H1 (cell line): ENCODE results near the gene TMEM176B. TPM values are rescaled to one million over a fixed set of nuclear protein-coding genes. Genes with fewer than 3 reads are reported as not detected.

Source experiments
- CTCF ChIA-PET: fragments of 300-600 bp; sonication (Branson Sonifier 250); formaldehyde crosslinking; loops from one replicate; lab custom pipeline; 2021; ENCODE audit not compliant: partially characterized antibody; lab: Charles Lee
- POLR2A ChIA-PET: fragments of 300-600 bp; sonication (Branson Sonifier 250); formaldehyde crosslinking; loops from one replicate; lab custom pipeline; 2021; ENCODE audit warnings: inconsistent platforms; ENCODE audit not compliant: partially characterized antibody; lab: Charles Lee
- DNase-seq, 2 experiments: peaks; one replicate each; pipeline versions ENCODE4 v3.0.0 to v3.0.0-alpha.2; 2010 to 2022; ENCODE audit warnings: low spot score in 2 of 2, low read depth in 1 of 2, mixed read lengths in 1 of 2
- FAIRE-seq: peaks from 2 replicates; lab custom pipeline; 2011; peaks lifted over from hg19 to GRCh38; lab: Jason Lieb, UNC
- H2AFZ ChIP-seq: 2 replicates; pipeline ENCODE4 v1.8.1; 2012; ENCODE audit warnings: low read length, inconsistent platforms
- H2AK5ac ChIP-seq: 2 replicates; pipeline ENCODE4 v1.6.1; 2013; ENCODE audit warnings: low read depth, low read length
- H2BK120ac ChIP-seq: replicated peaks from 2 replicates; pipeline ENCODE3; 2013; ENCODE audit warnings: low read depth, low read length, inconsistent platforms
- H2BK12ac ChIP-seq: 2 replicates; pipeline ENCODE4 v1.6.1; 2013; ENCODE audit warnings: low read depth, low read length
- H2BK15ac ChIP-seq: 2 replicates; pipeline ENCODE4 v1.6.1; 2013; ENCODE audit warnings: low read length
- H2BK20ac ChIP-seq: 2 replicates; pipeline ENCODE4 v1.6.1; 2013; ENCODE audit warnings: low read length
- H2BK5ac ChIP-seq: 2 replicates; pipeline ENCODE4 v1.6.1; 2013; ENCODE audit warnings: low read depth, low read length
- H3K14ac ChIP-seq: 2 replicates; pipeline ENCODE4 v1.6.1; 2013; ENCODE audit warnings: inconsistent platforms; ENCODE audit not compliant: insufficient read length
- H3K18ac ChIP-seq: 2 replicates; pipeline ENCODE4 v1.6.1; 2013; ENCODE audit warnings: low read length; ENCODE audit errors: extremely low read depth
- H3K23ac ChIP-seq: 2 replicates; pipeline ENCODE4 v1.6.1; 2013; ENCODE audit warnings: inconsistent platforms; ENCODE audit not compliant: insufficient read length
- H3K23me2 ChIP-seq: 2 replicates; pipeline ENCODE4 v1.6.1; 2013; ENCODE audit warnings: low read depth, low read length
- H3K27ac ChIP-seq: 2 replicates; pipeline ENCODE4 v1.6.1; 2011; ENCODE audit warnings: low read depth, low read length, inconsistent platforms
- H3K27me3 ChIP-seq, 4 experiments: replicated peaks in 1 of 4; 1 replicate in 1 of 4; 2 replicates in 3 of 4; pipeline versions ENCODE4 v1.6.1 to v1.8.1; 2011 to 2013; ENCODE audit warnings: low read length in 3 of 4, mild to moderate bottlenecking in 3 of 4, inconsistent platforms in 2 of 4, mixed read lengths in 2 of 4, moderate library complexity in 1 of 4; ENCODE audit not compliant: control insufficient read depth in 3 of 4, insufficient read depth in 3 of 4; ENCODE audit errors: extremely low read depth in 1 of 4
- H3K36me3 ChIP-seq, 4 experiments: 2 replicates each; pipeline versions ENCODE4 v1.6.1 to v1.8.1; 2011 to 2013; ENCODE audit warnings: mild to moderate bottlenecking in 4 of 4, low read length in 3 of 4, moderate library complexity in 2 of 4, control low read depth in 1 of 4, inconsistent platforms in 1 of 4; ENCODE audit not compliant: insufficient read depth in 4 of 4, control insufficient read depth in 2 of 4
- H3K4ac ChIP-seq: replicated peaks from 2 replicates; pipeline ENCODE3; 2013; ENCODE audit warnings: low read length, low read depth, mixed read lengths, inconsistent platforms; ENCODE audit not compliant: insufficient read length
- H3K4me1 ChIP-seq, 4 experiments: replicated peaks in 1 of 4; 1 replicate in 1 of 4; 2 replicates in 3 of 4; pipeline versions ENCODE4 v1.6.1 to v1.8.1; 2011 to 2013; ENCODE audit warnings: low read length in 3 of 4, inconsistent platforms in 2 of 4, mixed read lengths in 1 of 4; ENCODE audit not compliant: insufficient read depth in 4 of 4, control insufficient read depth in 3 of 4
- H3K4me2 ChIP-seq, 2 experiments: 2 replicates each; pipeline versions ENCODE4 v1.6.1 to v1.8.1; 2011 to 2013; ENCODE audit warnings: low read depth in 2 of 2, low read length in 2 of 2, control low read depth in 1 of 2, inconsistent platforms in 1 of 2, mild to moderate bottlenecking in 1 of 2; ENCODE audit not compliant: insufficient read depth in 1 of 2
- H3K4me3 ChIP-seq, 4 experiments: fragments of 200-600, 300-600 bp in 1 of 4; sonication (generic), shearing (Covaris generic), sonication (Bioruptor Twin) in 1 of 4; 2 replicates each; pipeline versions ENCODE4 v1.5.1 to v1.8.1; 2011 to 2016; ENCODE audit warnings: low read length in 4 of 4, low read depth in 3 of 4, control low read depth in 2 of 4, inconsistent platforms in 2 of 4, mild to moderate bottlenecking in 2 of 4, mixed read lengths in 1 of 4, moderate library complexity in 1 of 4; ENCODE audit not compliant: insufficient read depth in 2 of 4; ENCODE audit errors: extremely low read depth in 1 of 4
- H3K56ac ChIP-seq: replicated peaks from 2 replicates; pipeline ENCODE3; 2013; ENCODE audit warnings: low read depth, mild to moderate bottlenecking, mixed read lengths, low read length, inconsistent platforms; ENCODE audit not compliant: insufficient read length
- H3K79me1 ChIP-seq: 2 replicates; pipeline ENCODE4 v1.6.1; 2013; ENCODE audit warnings: low read depth, low read length, control low read depth
- H3K79me2 ChIP-seq, 2 experiments: 2 replicates each; pipeline versions ENCODE4 v1.6.1 to v1.8.1; 2012 to 2013; ENCODE audit warnings: low read length in 2 of 2, mild to moderate bottlenecking in 2 of 2, inconsistent platforms in 1 of 2; ENCODE audit not compliant: insufficient read depth in 2 of 2, control insufficient read depth in 1 of 2
- H3K9ac ChIP-seq, 4 experiments: replicated peaks in 1 of 4; 1 replicate in 1 of 4; 2 replicates in 3 of 4; pipeline versions ENCODE4 v1.6.1 to v1.8.1; 2011 to 2013; ENCODE audit warnings: low read depth in 3 of 4, low read length in 3 of 4, control low read depth in 2 of 4, mild to moderate bottlenecking in 2 of 4, moderate library complexity in 2 of 4, inconsistent platforms in 1 of 4; ENCODE audit errors: extremely low read depth in 1 of 4
- H3K9me3 ChIP-seq, 2 experiments: 2 replicates each; pipeline versions ENCODE4 v1.6.1 to v1.8.1; 2012 to 2013; ENCODE audit warnings: mild to moderate bottlenecking in 2 of 2, moderate library complexity in 2 of 2, control low read depth in 1 of 2, inconsistent platforms in 1 of 2, low read depth in 1 of 2, low read length in 1 of 2, mixed read lengths in 1 of 2; ENCODE audit not compliant: insufficient read depth in 2 of 2
- H4K20me1 ChIP-seq, 2 experiments: replicated peaks in 1 of 2; 2 replicates each; pipeline versions ENCODE3 to v1.8.1; 2011 to 2013; ENCODE audit warnings: inconsistent platforms in 2 of 2, low read length in 2 of 2, mild to moderate bottlenecking in 1 of 2; ENCODE audit not compliant: insufficient read depth in 2 of 2, control insufficient read depth in 1 of 2
- H4K5ac ChIP-seq: 2 replicates; pipeline ENCODE4 v1.6.1; 2013; ENCODE audit warnings: low read length, low read depth, mixed read lengths, inconsistent platforms; ENCODE audit not compliant: insufficient read length
- H4K8ac ChIP-seq: 2 replicates; pipeline ENCODE4 v1.8.0; 2013; ENCODE audit warnings: mild to moderate bottlenecking, moderate library complexity, low read length, inconsistent platforms; ENCODE audit not compliant: insufficient read depth; ENCODE audit errors: extremely low read depth
- H4K91ac ChIP-seq: replicated peaks from 2 replicates; pipeline ENCODE3; 2013; ENCODE audit warnings: low read length, mixed read lengths, inconsistent platforms; ENCODE audit not compliant: insufficient read length
- CTBP2 ChIP-seq: IDR thresholded peaks from 2 replicates; pipeline ENCODE4 v1.7.0; 2011; ENCODE audit warnings: borderline replicate concordance, mild to moderate bottlenecking, moderate library complexity, mixed read lengths, low read length; ENCODE audit not compliant: insufficient read depth, insufficient read length
- CTCF ChIP-seq, 3 experiments: IDR thresholded peaks; 1 replicate in 2 of 3; 2 replicates in 1 of 3; pipeline versions ENCODE4 v1.5.1 to v1.6.1; 2011; ENCODE audit warnings: low read length in 3 of 3, mild to moderate bottlenecking in 3 of 3, inconsistent platforms in 2 of 3, low read depth in 1 of 3, moderate library complexity in 1 of 3; ENCODE audit not compliant: insufficient read depth in 1 of 3; ENCODE audit errors: control extremely low read depth in 1 of 3
- EGR1 ChIP-seq: IDR thresholded peaks from 2 replicates; pipeline ENCODE4 v1.6.1; 2011; ENCODE audit warnings: low read depth, low read length, borderline replicate concordance
- EP300 ChIP-seq, 2 experiments: IDR thresholded peaks; 1 replicate in 1 of 2; 2 replicates in 1 of 2; pipeline ENCODE4 v1.6.1; 2011 to 2012; ENCODE audit warnings: low read depth in 2 of 2, low read length in 2 of 2, mild to moderate bottlenecking in 2 of 2, borderline replicate concordance in 1 of 2, inconsistent platforms in 1 of 2, moderate library complexity in 1 of 2
- KDM4A ChIP-seq: IDR thresholded peaks from one replicate; pipeline ENCODE4 v1.7.1; 2012; ENCODE audit warnings: low read depth, mild to moderate bottlenecking, moderate library complexity, low read length, inconsistent platforms; ENCODE audit not compliant: severe bottlenecking
- POLR2A ChIP-seq, 2 experiments: IDR thresholded peaks; 1 replicate in 1 of 2; 2 replicates in 1 of 2; pipeline ENCODE4 v1.6.1; 2011; ENCODE audit warnings: low read depth in 2 of 2, low read length in 2 of 2, mild to moderate bottlenecking in 2 of 2; ENCODE audit errors: control extremely low read depth in 1 of 2
- TAF7 ChIP-seq: optimal IDR thresholded peaks from 2 replicates; pipeline ENCODE3; 2011; ENCODE audit warnings: low read depth, mild to moderate bottlenecking, inconsistent platforms, low read length, moderate library complexity, borderline replicate concordance
- TBP ChIP-seq: IDR thresholded peaks from 2 replicates; pipeline ENCODE4 v1.6.1; 2011; ENCODE audit warnings: low read depth, low read length, improper control_type of control experiment
- WGBS, 2 experiments: shearing (Covaris generic) in 1 of 2; methylation state at CpG; one replicate each; pipeline versions ENCODE4 v1.1.6 to v1.1.7; 2013 to 2015; ENCODE audit warnings: low lambda C conversion rate in 2 of 2, mixed read lengths in 2 of 2, inconsistent platforms in 1 of 2, low coverage in 1 of 2, missing lambda C conversion rate in 1 of 2; ENCODE audit not compliant: insufficient replicate concordance in 2 of 2, insufficient coverage in 1 of 2, insufficient read length in 1 of 2; ENCODE audit errors: extremely low coverage in 1 of 2, missing lambda C conversion rate in 1 of 2; 5-methylcytosine and 5-hydroxymethylcytosine counted together
- polyA plus RNA-seq, 7 experiments: library from polyadenylated mRNA; depleted of rRNA in 3 of 7; stranded (reverse) in 5 of 7; unstranded in 2 of 7; fragments of >200 nt in 5 of 7; fragments of 200-250 nt in 2 of 7; gene quantifications; 1 replicate in 5 of 7; 2 replicates in 1 of 7; 4 replicates in 1 of 7; pipeline versions ENCODE4 v1.2.1 to v1.2.3, GENCODE V29; 2011 to 2013; ENCODE audit warnings: missing spikeins in 2 of 7, mixed read lengths in 2 of 7
- total RNA-seq: library from RNA; stranded (reverse); fragmentation: NEBNext Ultra II Directional; extraction: Animal tissue kit (Norgen Biotek cat#: 25700); gene quantifications from 2 replicates; pipeline ENCODE4 v1.2.1, GENCODE V29; 2021

Gene TMEM176B
- total and polyA plus RNA-seq, 2 of the 8 experiments (the other 6 are each of a cell fraction or from before 2014, with no cell fraction given): 1.2 to 2.1 TPM

DNA sequence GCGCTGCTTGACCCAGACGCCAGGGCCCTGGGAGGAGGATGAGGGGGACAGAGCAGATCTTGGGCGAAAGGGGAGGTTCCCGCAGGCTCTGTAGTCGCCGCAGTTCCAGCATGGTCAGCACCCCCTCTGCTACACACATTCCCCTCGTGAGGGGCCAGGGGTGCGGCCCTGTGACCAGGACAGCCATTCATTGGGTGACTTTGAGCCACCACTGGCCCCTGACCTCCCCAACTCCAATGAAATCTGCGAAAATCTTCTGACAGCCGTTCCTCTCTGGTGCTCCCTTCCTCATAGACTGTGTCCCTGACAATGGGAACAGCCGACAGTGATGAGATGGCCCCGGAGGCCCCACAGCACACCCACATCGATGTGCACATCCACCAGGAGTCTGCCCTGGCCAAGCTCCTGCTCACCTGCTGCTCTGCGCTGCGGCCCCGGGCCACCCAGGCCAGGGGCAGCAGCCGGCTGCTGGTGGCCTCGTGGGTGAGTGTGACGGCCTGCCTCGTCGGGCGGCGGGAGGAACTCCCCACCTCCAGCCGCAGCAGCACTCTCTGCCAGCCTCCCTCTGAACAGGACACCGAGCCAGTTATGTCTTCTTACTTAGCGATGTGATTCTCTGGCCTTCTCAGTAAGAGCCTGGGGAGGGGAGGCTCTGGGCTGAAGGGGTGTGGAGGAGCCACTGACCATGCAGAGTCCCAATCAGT is 1.2 kb upstream of the TMEM176B start:
- Histone ChIP-seq H3K4me2 (peak overlapping the region; percentile 84 to 93), H2BK12ac (0 out of 2 replicates have a peak overlapping the region, but pooled peaks have one; percentile 17), H3K36me3 (peaks cover 0 to 11% (median 0%) of the 10 kb centered on the region in 4 experiments; a peak in 1 of 8 replicates), H3K9ac (no peak overlapping the region), H2BK5ac (no peak overlapping the region), H2BK15ac (0 out of 2 replicates have a peak overlapping the region, but pooled peaks have one; percentile 46), H3K14ac (no peak overlapping the region), H2BK20ac (no peak overlapping the region), H4K20me1 (no peaks in the 10 kb centered on the region), H2AFZ (0 out of 2 replicates have a peak overlapping the region, but pooled peaks have one; percentile 26), H3K79me2 (no peaks in the 10 kb centered on the region), H3K56ac (no peak overlapping the region), H3K4ac (no peak overlapping the region), H3K9me3 (peaks cover 0 to 7% of the 10 kb centered on the region in 2 experiments; a peak in 2 of 4 replicates), H3K4me3 (peak overlapping the region; percentile 8 to 66 (median 30); a peak in 6 of 8 replicates), H2BK120ac (no peak overlapping the region), H3K23me2 (peaks cover 14% of the 10 kb centered on the region), H4K5ac (no peak overlapping the region), H3K27me3 (peaks cover 37 to 48% (median 46%) of the 10 kb centered on the region in 4 experiments), H4K8ac (no peak overlapping the region), H3K18ac (no peak overlapping the region), H3K27ac (no peak overlapping the region), H3K79me1 (no peaks in the 10 kb centered on the region), H2AK5ac (no peak overlapping the region), H3K23ac (no peak overlapping the region), H3K4me1 (peaks cover 0 to 9% (median 4%) of the 10 kb centered on the region in 4 experiments; a peak in 6 of 7 replicates), H4K91ac (no peak overlapping the region)
- FAIRE-seq: no peak
- DNase-seq: peak in 1 of 2 experiments; percentile 65
- ChIA-PET POLR2A (no interaction called here), CTCF (interaction anchor here (1.2 to 1.9 kb wide), 2 partner anchors 9 to 17 kb away, joined by 3 read pairs; no protein-coding TSS in a partner anchor)
- WGBS, 2 experiments: 43% methylated on average over 17 of the region's 26 CpGs; no CpG with 5 or more reads in 1 of the 2 experiments
- TF ChIP-seq CTBP2: no peak
- no peak for TF ChIP-seq CTCF (IDR thresholded peaks at IDR 0.05; ENCODE audit: control extremely low read depth in 1 of 3, insufficient read depth in 1 of 3, low read depth in 1 of 3, low read length in 3 of 3)
- TF ChIP-seq TBP: no peak
- TF ChIP-seq TAF7: no peak
- no peak for TF ChIP-seq EGR1
- TF ChIP-seq EP300 (IDR thresholded peaks at IDR 0.05; ENCODE audit: borderline replicate concordance in 1 of 2, low read depth in 2 of 2, low read length in 2 of 2): peak in 1 of 2 experiments; percentile 88; a peak in 1 of 3 replicates
- no peak for TF ChIP-seq POLR2A (IDR thresholded peaks at IDR 0.05; ENCODE audit: control extremely low read depth in 1 of 2, low read depth in 2 of 2, low read length in 2 of 2)
- TF ChIP-seq KDM4A: no peak
